OCI-LY1 (cell line): ENCODE measurements around the gene ZNF804B.

Experiments
- CTCF ChIP-seq: fragments of 200-600 bp; sonication (generic), shearing (Covaris generic); IDR thresholded peaks from 2 replicates; pipeline ENCODE4 v1.5.1; 2017; ENCODE audit warnings: mild to moderate bottlenecking, antibody characterized with exemption, low read length, moderate library complexity, mixed read lengths
- EZH2 ChIP-seq: fragments of 200-600 bp; sonication (generic), shearing (Covaris generic); IDR thresholded peaks from 2 replicates; pipeline ENCODE4 v1.8.0; 2017; ENCODE audit warnings: borderline replicate concordance, mixed run types, mild to moderate bottlenecking, antibody characterized with exemption, low read length, moderate library complexity, mixed read lengths

GRCh38 chr7:89316584-89317251 lies 557.2 kb downstream of the ZNF804B start:
- no peak for TF ChIP-seq EZH2
- no peak for TF ChIP-seq CTCF
